DMS 273 (cell line): ENCODE results near the gene TCHP.

Experiments
- DNase-seq: peaks from one replicate; lab custom pipeline; 2025; ENCODE audit not compliant: unreplicated experiment; lab: John Stamatoyannopoulos, UW

The TCHP gene

GRCh38 chr12:109959411-109960093, 59.5 kb downstream of the TCHP start:
- DNase-seq, result no peak

GRCh38 chr12:109961201-109961600, 61.1 kb downstream of the TCHP start:
- DNase-seq, result no peak

DNA sequence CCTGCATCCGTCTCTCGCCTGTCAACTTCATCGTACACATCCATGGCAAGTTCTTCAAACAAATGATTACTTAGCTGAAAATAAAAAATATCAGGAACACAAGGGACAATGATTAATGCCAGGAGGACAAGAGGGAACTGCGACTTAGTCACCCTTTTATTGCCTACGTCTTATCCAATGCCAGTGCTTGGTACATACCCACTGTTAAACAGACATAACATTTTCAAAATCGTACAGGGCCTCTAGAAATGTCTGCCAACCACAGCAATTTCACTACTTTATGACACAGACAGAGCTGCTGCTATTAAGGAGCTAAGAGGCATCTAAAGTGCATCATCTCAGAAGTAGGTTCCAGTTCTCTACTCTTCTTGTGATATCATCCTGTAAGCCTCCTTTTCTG, 61.5 kb downstream of the TCHP start:
- no peak for DNase-seq

DNA sequence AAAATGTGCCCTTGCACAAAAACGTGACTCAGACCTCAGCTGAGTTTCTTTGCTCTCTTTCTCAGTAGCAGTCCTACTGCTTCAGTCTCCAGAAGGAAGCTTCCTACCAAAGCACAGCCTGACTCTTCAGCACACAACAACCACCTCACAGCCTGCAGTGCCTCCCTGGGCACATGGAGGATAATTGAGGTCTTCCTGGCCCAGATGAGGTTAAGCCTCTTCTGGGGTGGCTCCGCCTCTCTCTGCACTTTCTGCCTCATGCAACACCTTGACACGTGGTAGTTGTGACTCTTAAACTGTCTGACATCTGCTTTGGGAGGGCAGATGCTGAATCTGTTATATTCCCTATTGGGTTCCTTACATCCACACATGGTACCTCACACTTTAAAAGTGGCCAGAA, 62.3 kb downstream of the TCHP start:
- DNase-seq, result peak; percentile 64

DNA sequence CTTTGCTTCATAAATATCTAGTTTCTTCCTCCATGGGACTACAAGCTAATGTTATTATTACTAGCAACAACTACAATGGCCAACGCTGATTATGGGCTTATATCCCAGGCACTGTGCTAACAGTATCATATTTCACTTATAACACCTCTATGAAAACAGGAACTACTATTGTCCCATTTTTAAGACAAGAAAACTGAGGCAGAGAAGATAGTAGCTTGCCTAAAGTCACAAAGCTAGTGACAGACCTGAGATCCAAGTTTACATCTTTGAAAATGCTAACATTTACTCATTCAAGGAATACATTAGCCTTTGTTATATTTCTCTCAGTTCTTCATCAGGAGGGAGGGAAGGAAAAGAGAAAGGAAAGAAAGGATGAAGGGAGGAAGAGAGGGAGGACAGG, 63.3 kb downstream of the TCHP start:
- no peak for DNase-seq

DNA sequence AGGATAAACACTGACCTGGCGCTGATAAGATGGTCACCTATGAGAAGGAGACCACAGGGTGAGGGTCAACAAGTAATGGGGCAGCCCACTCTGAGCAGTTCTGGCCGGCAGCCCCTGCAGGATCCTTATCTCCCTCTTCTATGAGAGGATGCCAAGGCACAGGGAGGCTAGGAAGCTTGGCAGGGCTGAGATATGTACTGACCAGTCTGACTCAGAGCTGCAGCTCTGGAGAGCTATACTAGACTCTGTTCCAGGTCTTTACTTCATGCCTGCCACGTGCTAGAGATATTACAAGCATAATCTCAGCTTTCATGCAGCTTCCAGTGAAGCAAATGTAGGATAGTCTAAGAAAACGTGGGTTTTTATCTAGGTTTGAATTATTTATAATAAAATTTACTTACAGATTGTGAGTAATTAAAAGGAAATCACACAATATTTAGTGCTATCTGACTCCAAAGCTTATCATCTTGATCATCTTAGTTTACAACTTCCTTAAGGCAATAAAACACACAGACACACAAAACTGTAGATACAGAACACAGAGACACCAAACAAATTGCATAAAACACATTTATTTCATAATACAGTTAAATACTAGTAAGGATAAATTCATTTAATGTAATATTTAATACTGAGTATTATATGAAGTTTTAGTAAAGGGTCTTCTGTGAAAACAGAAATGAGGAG, 63.8 kb downstream of the TCHP start:
- DNase-seq, result no peak

- DNase-seq, result no peak
Observed at GRCh38 chr12:109966546-109966945, 66.5 kb downstream of the TCHP start.

DNA sequence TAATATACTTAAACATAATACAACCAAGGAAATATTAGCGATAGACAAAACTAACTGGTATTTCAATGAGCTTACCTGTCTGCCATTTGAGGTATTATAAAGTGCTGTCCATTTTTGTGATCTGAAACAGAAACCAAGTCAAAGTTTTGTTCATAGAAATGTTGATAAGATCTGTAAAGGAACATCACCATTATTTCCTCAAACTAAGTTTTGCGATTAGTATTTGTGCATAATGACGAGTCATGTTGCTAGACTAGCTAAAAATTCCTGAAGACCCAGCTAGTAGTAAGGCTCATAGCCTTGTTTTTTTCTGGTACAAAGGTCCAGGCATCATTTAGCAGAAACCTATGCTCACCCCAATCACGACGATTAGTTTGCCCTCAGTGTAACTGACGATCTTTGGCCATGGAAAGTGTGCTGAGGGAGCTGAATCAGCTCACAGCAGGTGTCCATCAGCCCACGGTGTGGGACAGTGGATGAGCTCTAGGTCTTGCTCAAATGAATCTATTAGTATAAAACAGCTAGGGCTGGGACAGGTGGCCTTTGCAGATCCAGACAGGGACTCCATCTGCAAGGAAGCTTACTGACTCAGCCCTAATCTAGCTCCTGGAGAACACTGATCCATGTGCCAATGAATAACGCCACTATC, 67.4 kb downstream of the TCHP start:
- no peak for DNase-seq
